LNCaP clone FGC (cell line): ENCODE results near the gene RALGAPA2.

ENCODE experiments used
- DNase-seq: peaks from one replicate; pipeline ENCODE4 v3.0.0-alpha.2; 2011; ENCODE audit warnings: low read depth
- H3K4me3 ChIP-seq: 2 replicates; pipeline ENCODE4 v1.5.1; 2011; ENCODE audit warnings: mild to moderate bottlenecking, low read depth, low read length, control low read depth
- TF ChIP-seq, protein P1 (sequence below): IDR thresholded peaks from 2 replicates; pipeline ENCODE4 v1.5.1; 2012; ENCODE audit warnings: mild to moderate bottlenecking; ENCODE audit not compliant: control insufficient read depth, insufficient read depth; ENCODE audit errors: extremely low read depth

The RALGAPA2 gene

DNA sequence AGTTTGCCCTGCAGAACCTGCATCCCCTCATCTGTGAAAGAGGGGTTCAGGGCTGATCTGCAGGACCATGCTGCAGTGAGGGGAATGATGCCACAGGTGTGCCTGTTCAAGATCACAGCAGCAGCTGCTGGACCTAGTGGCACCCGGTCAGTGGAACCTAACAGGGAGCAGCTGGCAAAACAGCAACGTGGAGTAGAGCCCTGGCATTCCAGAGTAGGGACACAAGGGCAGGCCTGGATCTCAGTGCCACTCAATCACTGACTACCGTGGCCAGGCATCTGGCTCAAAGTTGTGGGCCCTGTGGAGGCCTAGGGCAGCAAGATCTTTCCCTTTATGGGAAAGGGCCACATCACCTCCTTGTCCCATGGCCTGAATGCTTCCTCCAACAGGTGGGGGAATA is 282.4 kb downstream of the RALGAPA2 start:
- DNase-seq, result no peak
- H3K4me3 ChIP-seq, result no peak overlapping the region
- TF ChIP-seq, protein P1, sequence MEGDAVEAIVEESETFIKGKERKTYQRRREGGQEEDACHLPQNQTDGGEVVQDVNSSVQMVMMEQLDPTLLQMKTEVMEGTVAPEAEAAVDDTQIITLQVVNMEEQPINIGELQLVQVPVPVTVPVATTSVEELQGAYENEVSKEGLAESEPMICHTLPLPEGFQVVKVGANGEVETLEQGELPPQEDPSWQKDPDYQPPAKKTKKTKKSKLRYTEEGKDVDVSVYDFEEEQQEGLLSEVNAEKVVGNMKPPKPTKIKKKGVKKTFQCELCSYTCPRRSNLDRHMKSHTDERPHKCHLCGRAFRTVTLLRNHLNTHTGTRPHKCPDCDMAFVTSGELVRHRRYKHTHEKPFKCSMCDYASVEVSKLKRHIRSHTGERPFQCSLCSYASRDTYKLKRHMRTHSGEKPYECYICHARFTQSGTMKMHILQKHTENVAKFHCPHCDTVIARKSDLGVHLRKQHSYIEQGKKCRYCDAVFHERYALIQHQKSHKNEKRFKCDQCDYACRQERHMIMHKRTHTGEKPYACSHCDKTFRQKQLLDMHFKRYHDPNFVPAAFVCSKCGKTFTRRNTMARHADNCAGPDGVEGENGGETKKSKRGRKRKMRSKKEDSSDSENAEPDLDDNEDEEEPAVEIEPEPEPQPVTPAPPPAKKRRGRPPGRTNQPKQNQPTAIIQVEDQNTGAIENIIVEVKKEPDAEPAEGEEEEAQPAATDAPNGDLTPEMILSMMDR, result no peak

GRCh38 chr20:20428067-20428466 is 284.4 kb downstream of the RALGAPA2 start:
- no peak overlapping the region for H3K4me3 ChIP-seq
- TF ChIP-seq, protein P1, result no peak
- no peak for DNase-seq

GRCh38 chr20:20427227-20427864 is 285.1 kb downstream of the RALGAPA2 start:
- H3K4me3 ChIP-seq, result no peak overlapping the region
- TF ChIP-seq, protein P1, result no peak
- DNase-seq, result no peak

DNA sequence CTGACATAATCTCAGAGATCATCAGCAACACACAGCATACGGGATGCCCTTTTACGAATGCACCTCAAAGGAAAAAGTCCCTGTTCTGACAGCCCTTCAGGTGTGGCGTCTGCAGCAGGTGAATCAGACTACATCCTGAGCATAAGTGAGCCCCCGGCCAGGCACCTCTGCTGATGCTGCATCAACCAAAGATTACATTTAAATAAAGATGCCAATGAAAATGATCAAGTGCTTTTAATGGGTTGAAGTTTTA is 285.9 kb downstream of the RALGAPA2 start:
- no peak overlapping the region for H3K4me3 ChIP-seq
- TF ChIP-seq, protein P1, result no peak
- no peak for DNase-seq

GRCh38 chr20:20425823-20426654 is 286.4 kb downstream of the RALGAPA2 start:
- DNase-seq, result no peak
- no peak overlapping the region for H3K4me3 ChIP-seq
- TF ChIP-seq, protein P1, result no peak

GRCh38 chr20:20423117-20423516 is 289.3 kb downstream of the RALGAPA2 start:
- no peak for DNase-seq
- TF ChIP-seq, protein P1, result no peak
- no peak overlapping the region for H3K4me3 ChIP-seq
